HepG2 (cell line): Measurements from ENCODE around the gene TTLL1. TPM values are rescaled to one million over a fixed set of nuclear protein-coding genes. Genes with fewer than 3 reads are reported as not detected.

Experiments used
- ETV6 ChIP-seq: sonication (generic); formaldehyde crosslinking; conservative IDR thresholded peaks from 2 replicates; pipeline ENCODE4 v1.4.0; 2020; ENCODE audit warnings: missing genetic modification reagents
- HNF1A ChIP-seq, 2 experiments: sonication (generic) in 1 of 2; formaldehyde crosslinking in 1 of 2; IDR thresholded peaks; 2 replicates each; pipeline versions ENCODE4 v1.4.0 to v1.6.1; 2016 to 2020; ENCODE audit warnings: borderline replicate concordance in 1 of 2, low read depth in 1 of 2, mild to moderate bottlenecking in 1 of 2, missing genetic modification reagents in 1 of 2
- KAT7 ChIP-seq: IDR thresholded peaks from 2 replicates; pipeline ENCODE4 v1.6.1; 2018; ENCODE audit warnings: borderline replicate concordance, missing compliant biosample characterization
- KDM1A ChIP-seq: IDR thresholded peaks from 2 replicates; pipeline ENCODE4 v1.6.1; 2016; ENCODE audit warnings: missing compliant biosample characterization
- KDM5A ChIP-seq: fragments of 200-600 bp; sonication (generic); IDR thresholded peaks from 2 replicates; pipeline ENCODE4 v1.7.0; 2018; ENCODE audit warnings: antibody characterized with exemption, mild to moderate bottlenecking, low read length, borderline replicate concordance
- KLF13 ChIP-seq: sonication (generic); formaldehyde crosslinking; IDR thresholded peaks from 2 replicates; pipeline ENCODE4 v1.4.0; 2020; ENCODE audit warnings: mild to moderate bottlenecking, missing genetic modification reagents
- KLF6 ChIP-seq: IDR thresholded peaks from 2 replicates; pipeline ENCODE4 v1.8.0; 2016; ENCODE audit warnings: missing biosample characterization, missing genetic modification reagents
- LBX2 ChIP-seq: sonication (generic); formaldehyde crosslinking; IDR thresholded peaks from 2 replicates; pipeline ENCODE4 v1.5.0; 2020; ENCODE audit warnings: missing genetic modification reagents, mild to moderate bottlenecking, borderline replicate concordance
- MED8 ChIP-seq: sonication (generic); formaldehyde crosslinking; IDR thresholded peaks from 2 replicates; pipeline ENCODE4 v1.8.1; 2023; ENCODE audit warnings: mild to moderate bottlenecking, missing genetic modification reagents; ENCODE audit not compliant: insufficient replicate concordance
- NFATC3 ChIP-seq: sonication (generic); formaldehyde crosslinking; IDR thresholded peaks from 2 replicates; pipeline ENCODE4 v1.5.1; 2020; ENCODE audit warnings: mild to moderate bottlenecking, missing genetic modification reagents
- NFE2L2 ChIP-seq: fragments of 150-350 bp; IDR thresholded peaks from 2 replicates; pipeline ENCODE4 v1.6.1; 2014; ENCODE audit warnings: low read length
- PBX3 ChIP-seq: sonication (generic); formaldehyde crosslinking; IDR thresholded peaks from 2 replicates; pipeline ENCODE4 v1.8.1; 2023; ENCODE audit warnings: missing genetic modification reagents, inconsistent platforms, borderline replicate concordance
- SMC3 ChIP-seq: IDR thresholded peaks from 2 replicates; pipeline ENCODE4 v1.6.1; 2011; ENCODE audit warnings: low read length, improper control_type of control experiment
- STAT5B ChIP-seq: sonication (generic); formaldehyde crosslinking; IDR thresholded peaks from 2 replicates; pipeline ENCODE4 v1.4.0; 2020; ENCODE audit warnings: missing genetic modification reagents
- SUZ12 ChIP-seq: fragments of 150-350 bp; IDR thresholded peaks from 2 replicates; pipeline ENCODE4 v1.6.1; 2014; ENCODE audit warnings: low read depth, low read length
- TMF1 ChIP-seq: sonication (generic); formaldehyde crosslinking; IDR thresholded peaks from 2 replicates; pipeline ENCODE4 v1.8.1; 2022; ENCODE audit warnings: low read depth, missing genetic modification reagents
- TP53 ChIP-seq: sonication (generic); formaldehyde crosslinking; conservative IDR thresholded peaks from 2 replicates; pipeline ENCODE4 v1.4.0; 2020; ENCODE audit warnings: missing genetic modification reagents
- ZFAT ChIP-seq: sonication (generic); formaldehyde crosslinking; conservative IDR thresholded peaks from 2 replicates; pipeline ENCODE4 v1.8.1; 2023; ENCODE audit warnings: missing genetic modification reagents, inconsistent platforms
- ZMYM2 ChIP-seq: sonication (generic); formaldehyde crosslinking; IDR thresholded peaks from 2 replicates; pipeline ENCODE4 v1.8.0; 2022; ENCODE audit warnings: mild to moderate bottlenecking, missing genetic modification reagents
- ZNF160 ChIP-seq: sonication (generic); formaldehyde crosslinking; IDR thresholded peaks from 2 replicates; pipeline ENCODE4 v1.8.0; 2022; ENCODE audit warnings: mild to moderate bottlenecking, inconsistent platforms, missing genetic modification reagents
- ZNF772 ChIP-seq: sonication (generic); formaldehyde crosslinking; IDR thresholded peaks from 2 replicates; pipeline ENCODE4 v1.5.0; 2020; ENCODE audit warnings: mild to moderate bottlenecking, missing genetic modification reagents
- ZNF781 ChIP-seq: sonication (generic); formaldehyde crosslinking; IDR thresholded peaks from 2 replicates; pipeline ENCODE4 v1.5.1; 2020; ENCODE audit warnings: borderline replicate concordance, mild to moderate bottlenecking, missing genetic modification reagents; ENCODE audit errors: not compliant biosample characterization
- ZNF841 ChIP-seq: sonication (generic); formaldehyde crosslinking; IDR thresholded peaks from 2 replicates; pipeline ENCODE4 v1.8.1; 2023; ENCODE audit warnings: missing genetic modification reagents, borderline replicate concordance
- polyA plus RNA-seq, 8 experiments: library from polyadenylated mRNA; depleted of rRNA in 3 of 8; stranded (reverse) in 7 of 8; unstranded in 1 of 8; fragments of >200 nt; fragmentation: Illumina TruSeq in 4 of 8; extraction: Trizol in 4 of 8; gene quantifications; 2 replicates each; pipeline versions ENCODE4 v1.2.1 to v1.2.3, GENCODE V29; 2011 to 2016; ENCODE audit warnings: low read depth in 4 of 8, missing spikeins in 1 of 8, mixed read lengths in 1 of 8; ENCODE audit not compliant: insufficient read depth in 1 of 8
- total RNA-seq, 5 experiments: library from RNA; depleted of rRNA; stranded (reverse); fragments of >200 nt; fragmentation: Illumina TruSeq; extraction: Trizol; gene quantifications; 2 replicates each; pipeline ENCODE4 v1.2.3, GENCODE V29; 2016; ENCODE audit warnings: low read depth in 1 of 5
- TF ChIP-seq, protein P1 (sequence below): sonication (generic); formaldehyde crosslinking; conservative IDR thresholded peaks from 2 replicates; pipeline ENCODE4 v1.4.0; 2020; ENCODE audit warnings: missing genetic modification reagents

TTLL1 gene
- total and polyA plus RNA-seq, 2 of the 13 experiments (the other 11 are each of a cell fraction or from before 2014, with no cell fraction given): 1.6 to 5.3 TPM

DNA sequence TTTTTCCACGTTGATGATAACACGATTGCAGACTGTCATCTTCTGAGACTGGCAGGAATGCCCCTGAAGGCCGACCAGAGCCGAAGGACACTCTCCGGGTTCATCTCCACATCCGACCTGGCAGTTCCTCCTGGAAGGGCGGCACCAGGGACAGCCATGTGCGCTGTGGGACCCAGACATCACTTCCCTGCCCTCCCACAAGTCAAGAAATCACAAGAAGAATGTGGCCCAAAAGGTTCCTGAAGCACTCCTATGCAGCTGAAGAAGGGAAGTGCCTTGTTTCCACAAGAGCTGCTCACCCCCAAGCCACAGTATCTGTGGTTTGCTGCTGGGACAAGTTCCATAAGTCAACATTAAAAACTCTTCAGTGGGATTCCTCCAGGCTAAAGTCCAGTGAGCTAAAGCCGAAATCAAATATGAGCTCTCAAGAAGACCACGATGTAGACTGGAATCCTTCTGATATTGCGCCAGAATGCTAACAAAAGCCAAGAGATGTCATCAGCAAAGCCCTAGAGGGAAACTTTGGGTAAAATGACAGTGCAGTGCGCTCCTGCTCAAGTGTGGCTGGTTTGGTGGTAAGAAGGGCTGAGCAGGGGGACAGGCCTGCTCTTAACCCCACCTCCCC, 95.4 kb downstream of the TTLL1 start (continued):
- TF ChIP-seq HNF1A (IDR thresholded peaks at IDR 0.05; ENCODE audit: low read depth) (no peak), HNF1A (CRISPR knock-in tag; IDR thresholded peaks at IDR 0.05; ENCODE audit: borderline replicate concordance) (no peak), KLF6 (CRISPR knock-in tag) (0 out of 2 replicates have a peak, but pooled peaks have one; percentile 42), ZFAT (CRISPR knock-in tag) (no peak), ETV6 (CRISPR knock-in tag) (no peak), SMC3 (peak; percentile 29; the same call in 1 of the 2 replicates), NFE2L2 (no peak), ZNF772 (peak; percentile 51; the same call in 1 of the 2 replicates), ZNF781 (CRISPR knock-in tag) (no peak), PBX3 (CRISPR knock-in tag) (no peak), LBX2 (CRISPR knock-in tag) (no peak), TP53 (0 out of 2 replicates have a peak, but pooled peaks have one; percentile 36), KLF13 (CRISPR knock-in tag) (no peak), KDM5A (no peak), STAT5B (no peak), NFATC3 (CRISPR knock-in tag) (no peak), SUZ12 (no peak), KAT7 (CRISPR knock-in tag) (no peak), TMF1 (CRISPR knock-in tag) (no peak), ZMYM2 (CRISPR knock-in tag) (no peak), KDM1A (CRISPR knock-in tag) (no peak), ZNF160 (CRISPR knock-in tag) (no peak), MED8 (no peak), ZNF841 (no peak)
- TF ChIP-seq, protein P1, sequence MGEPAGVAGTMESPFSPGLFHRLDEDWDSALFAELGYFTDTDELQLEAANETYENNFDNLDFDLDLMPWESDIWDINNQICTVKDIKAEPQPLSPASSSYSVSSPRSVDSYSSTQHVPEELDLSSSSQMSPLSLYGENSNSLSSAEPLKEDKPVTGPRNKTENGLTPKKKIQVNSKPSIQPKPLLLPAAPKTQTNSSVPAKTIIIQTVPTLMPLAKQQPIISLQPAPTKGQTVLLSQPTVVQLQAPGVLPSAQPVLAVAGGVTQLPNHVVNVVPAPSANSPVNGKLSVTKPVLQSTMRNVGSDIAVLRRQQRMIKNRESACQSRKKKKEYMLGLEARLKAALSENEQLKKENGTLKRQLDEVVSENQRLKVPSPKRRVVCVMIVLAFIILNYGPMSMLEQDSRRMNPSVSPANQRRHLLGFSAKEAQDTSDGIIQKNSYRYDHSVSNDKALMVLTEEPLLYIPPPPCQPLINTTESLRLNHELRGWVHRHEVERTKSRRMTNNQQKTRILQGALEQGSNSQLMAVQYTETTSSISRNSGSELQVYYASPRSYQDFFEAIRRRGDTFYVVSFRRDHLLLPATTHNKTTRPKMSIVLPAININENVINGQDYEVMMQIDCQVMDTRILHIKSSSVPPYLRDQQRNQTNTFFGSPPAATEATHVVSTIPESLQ: no peak
